SK-N-SH treated with all-trans-retinoic acid at 6 μM for 48 hours (cell line): Measurements from ENCODE around the gene PRSS37.

Source experiments
- ATAC-seq: fragments of 200-7000 bp; cut with Tn5 transposase; 3 replicates; pipeline ENCODE4 v1.9.1; 2020; ENCODE audit warnings: mild to moderate bottlenecking, moderate library complexity
- ARNTL ChIP-seq: fragments of 450-650 bp; formaldehyde crosslinking; IDR thresholded peaks from 2 replicates; pipeline ENCODE4 v1.5.0; 2020; ENCODE audit warnings: low read depth, mild to moderate bottlenecking, moderate library complexity, borderline replicate concordance
- BACH2 ChIP-seq: fragments of 250-450 bp; sonication (Bioruptor Pico); IDR thresholded peaks from 2 replicates; pipeline ENCODE4 v1.9.0; 2021; ENCODE audit warnings: mild to moderate bottlenecking, borderline replicate concordance
- ESRRG ChIP-seq: fragments of 250-450 bp; sonication (Bioruptor Pico); IDR thresholded peaks from 2 replicates; pipeline ENCODE4 v1.6.1; 2021; ENCODE audit warnings: mild to moderate bottlenecking
- GLIS3 ChIP-seq: fragments of 250-450 bp; sonication (Bioruptor Pico); IDR thresholded peaks from 2 replicates; pipeline ENCODE4 v1.5.0; 2020; ENCODE audit warnings: mild to moderate bottlenecking, moderate library complexity
- ISL1 ChIP-seq: fragments of 250-450 bp; sonication (Bioruptor Pico); IDR thresholded peaks from 2 replicates; pipeline ENCODE4 v2.1.2; 2022; ENCODE audit warnings: mild to moderate bottlenecking, moderate library complexity
- OSR1 ChIP-seq: fragments of 250-450 bp; sonication (Bioruptor Pico); IDR thresholded peaks from 2 replicates; pipeline ENCODE4 v1.8.0; 2022; ENCODE audit warnings: moderate library complexity, mild to moderate bottlenecking, inconsistent platforms
- PPARA ChIP-seq: fragments of 250-450 bp; sonication (Bioruptor Pico); IDR thresholded peaks from 2 replicates; pipeline ENCODE4 v1.5.0; 2020; ENCODE audit warnings: mild to moderate bottlenecking, borderline replicate concordance
- SNAI2 ChIP-seq: fragments of 250-450 bp; sonication (Bioruptor Pico); IDR thresholded peaks from 2 replicates; pipeline ENCODE4 v1.5.0; 2020; ENCODE audit warnings: mild to moderate bottlenecking, moderate library complexity
- TCF4 ChIP-seq: fragments of 250-450 bp; sonication (Bioruptor Pico); IDR thresholded peaks from 2 replicates; pipeline ENCODE4 v1.8.0; 2021; ENCODE audit warnings: mild to moderate bottlenecking, moderate library complexity, borderline replicate concordance
- TOX ChIP-seq: fragments of 250-450 bp; sonication (Bioruptor Pico); IDR thresholded peaks from 2 replicates; pipeline ENCODE4 v1.8.0; 2021; ENCODE audit warnings: mild to moderate bottlenecking, moderate library complexity, borderline replicate concordance
- ZNF565 ChIP-seq: fragments of 450-650 bp; formaldehyde crosslinking; conservative IDR thresholded peaks from 2 replicates; pipeline ENCODE4 v1.5.0; 2020; ENCODE audit warnings: low read depth, mild to moderate bottlenecking, moderate library complexity
- ZNF70 ChIP-seq: fragments of 450-650 bp; formaldehyde crosslinking; IDR thresholded peaks from 2 replicates; pipeline ENCODE4 v1.5.0; 2020; ENCODE audit warnings: mild to moderate bottlenecking, moderate library complexity
- TF ChIP-seq, protein P1 (sequence below): fragments of 250-450 bp; sonication (Bioruptor Pico); IDR thresholded peaks from 2 replicates; pipeline ENCODE4 v1.8.0; 2021; ENCODE audit warnings: low read depth, mild to moderate bottlenecking, moderate library complexity, borderline replicate concordance
- TF ChIP-seq, protein P2 (sequence below): fragments of 250-450 bp; sonication (Bioruptor Pico); IDR thresholded peaks from 2 replicates; pipeline ENCODE4 v1.5.1; 2021; ENCODE audit warnings: mild to moderate bottlenecking, moderate library complexity
- TF ChIP-seq, protein P3 (sequence below): fragments of 250-450 bp; sonication (Bioruptor Pico); IDR thresholded peaks from 2 replicates; pipeline ENCODE4 v1.8.0; 2020; ENCODE audit warnings: mild to moderate bottlenecking, moderate library complexity, borderline replicate concordance
- TF ChIP-seq, protein P4 (sequence below): fragments of 250-450 bp; sonication (Bioruptor Pico); IDR thresholded peaks from 2 replicates; pipeline ENCODE4 v1.5.0; 2020; ENCODE audit warnings: mild to moderate bottlenecking, moderate library complexity

Gene PRSS37

GRCh38 chr7:141792526-141792925 is 48.8 kb downstream of the PRSS37 start:
- TF ChIP-seq TOX (CRISPR knock-in tag) (no peak), GLIS3 (CRISPR knock-in tag) (no peak), ZNF70 (CRISPR knock-in tag) (no peak), SNAI2 (no peak), BACH2 (CRISPR knock-in tag) (no peak), ARNTL (CRISPR knock-in tag) (no peak), ESRRG (CRISPR knock-in tag) (no peak), ISL1 (no peak)
- TF ChIP-seq, protein P1, sequence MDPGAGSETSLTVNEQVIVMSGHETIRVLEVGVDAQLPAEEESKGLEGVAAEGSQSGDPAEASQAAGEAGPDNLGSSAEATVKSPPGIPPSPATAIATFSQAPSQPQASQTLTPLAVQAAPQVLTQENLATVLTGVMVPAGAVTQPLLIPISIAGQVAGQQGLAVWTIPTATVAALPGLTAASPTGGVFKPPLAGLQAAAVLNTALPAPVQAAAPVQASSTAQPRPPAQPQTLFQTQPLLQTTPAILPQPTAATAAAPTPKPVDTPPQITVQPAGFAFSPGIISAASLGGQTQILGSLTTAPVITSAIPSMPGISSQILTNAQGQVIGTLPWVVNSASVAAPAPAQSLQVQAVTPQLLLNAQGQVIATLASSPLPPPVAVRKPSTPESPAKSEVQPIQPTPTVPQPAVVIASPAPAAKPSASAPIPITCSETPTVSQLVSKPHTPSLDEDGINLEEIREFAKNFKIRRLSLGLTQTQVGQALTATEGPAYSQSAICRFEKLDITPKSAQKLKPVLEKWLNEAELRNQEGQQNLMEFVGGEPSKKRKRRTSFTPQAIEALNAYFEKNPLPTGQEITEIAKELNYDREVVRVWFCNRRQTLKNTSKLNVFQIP (CRISPR knock-in tag) = no peak
- TF ChIP-seq, protein P2, sequence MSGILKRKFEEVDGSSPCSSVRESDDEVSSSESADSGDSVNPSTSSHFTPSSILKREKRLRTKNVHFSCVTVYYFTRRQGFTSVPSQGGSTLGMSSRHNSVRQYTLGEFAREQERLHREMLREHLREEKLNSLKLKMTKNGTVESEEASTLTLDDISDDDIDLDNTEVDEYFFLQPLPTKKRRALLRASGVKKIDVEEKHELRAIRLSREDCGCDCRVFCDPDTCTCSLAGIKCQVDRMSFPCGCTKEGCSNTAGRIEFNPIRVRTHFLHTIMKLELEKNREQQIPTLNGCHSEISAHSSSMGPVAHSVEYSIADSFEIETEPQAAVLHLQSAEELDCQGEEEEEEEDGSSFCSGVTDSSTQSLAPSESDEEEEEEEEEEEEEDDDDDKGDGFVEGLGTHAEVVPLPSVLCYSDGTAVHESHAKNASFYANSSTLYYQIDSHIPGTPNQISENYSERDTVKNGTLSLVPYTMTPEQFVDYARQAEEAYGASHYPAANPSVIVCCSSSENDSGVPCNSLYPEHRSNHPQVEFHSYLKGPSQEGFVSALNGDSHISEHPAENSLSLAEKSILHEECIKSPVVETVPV (CRISPR knock-in tag) = no peak
- TF ChIP-seq, protein P3, sequence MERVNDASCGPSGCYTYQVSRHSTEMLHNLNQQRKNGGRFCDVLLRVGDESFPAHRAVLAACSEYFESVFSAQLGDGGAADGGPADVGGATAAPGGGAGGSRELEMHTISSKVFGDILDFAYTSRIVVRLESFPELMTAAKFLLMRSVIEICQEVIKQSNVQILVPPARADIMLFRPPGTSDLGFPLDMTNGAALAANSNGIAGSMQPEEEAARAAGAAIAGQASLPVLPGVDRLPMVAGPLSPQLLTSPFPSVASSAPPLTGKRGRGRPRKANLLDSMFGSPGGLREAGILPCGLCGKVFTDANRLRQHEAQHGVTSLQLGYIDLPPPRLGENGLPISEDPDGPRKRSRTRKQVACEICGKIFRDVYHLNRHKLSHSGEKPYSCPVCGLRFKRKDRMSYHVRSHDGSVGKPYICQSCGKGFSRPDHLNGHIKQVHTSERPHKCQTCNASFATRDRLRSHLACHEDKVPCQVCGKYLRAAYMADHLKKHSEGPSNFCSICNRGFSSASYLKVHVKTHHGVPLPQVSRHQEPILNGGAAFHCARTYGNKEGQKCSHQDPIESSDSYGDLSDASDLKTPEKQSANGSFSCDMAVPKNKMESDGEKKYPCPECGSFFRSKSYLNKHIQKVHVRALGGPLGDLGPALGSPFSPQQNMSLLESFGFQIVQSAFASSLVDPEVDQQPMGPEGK = no peak
- no peak for ATAC-seq

GRCh38 chr7:141789917-141790316 is 51.4 kb downstream of the PRSS37 start, which contains the start of gene TAS2R5:
TAS2R5 (plus strand) TSS chr7:141790217; CDS start chr7:141790362, 145 bp downstream.
- ATAC-seq = no peak
- TF ChIP-seq ISL1 = no peak
- TF ChIP-seq, protein P4, sequence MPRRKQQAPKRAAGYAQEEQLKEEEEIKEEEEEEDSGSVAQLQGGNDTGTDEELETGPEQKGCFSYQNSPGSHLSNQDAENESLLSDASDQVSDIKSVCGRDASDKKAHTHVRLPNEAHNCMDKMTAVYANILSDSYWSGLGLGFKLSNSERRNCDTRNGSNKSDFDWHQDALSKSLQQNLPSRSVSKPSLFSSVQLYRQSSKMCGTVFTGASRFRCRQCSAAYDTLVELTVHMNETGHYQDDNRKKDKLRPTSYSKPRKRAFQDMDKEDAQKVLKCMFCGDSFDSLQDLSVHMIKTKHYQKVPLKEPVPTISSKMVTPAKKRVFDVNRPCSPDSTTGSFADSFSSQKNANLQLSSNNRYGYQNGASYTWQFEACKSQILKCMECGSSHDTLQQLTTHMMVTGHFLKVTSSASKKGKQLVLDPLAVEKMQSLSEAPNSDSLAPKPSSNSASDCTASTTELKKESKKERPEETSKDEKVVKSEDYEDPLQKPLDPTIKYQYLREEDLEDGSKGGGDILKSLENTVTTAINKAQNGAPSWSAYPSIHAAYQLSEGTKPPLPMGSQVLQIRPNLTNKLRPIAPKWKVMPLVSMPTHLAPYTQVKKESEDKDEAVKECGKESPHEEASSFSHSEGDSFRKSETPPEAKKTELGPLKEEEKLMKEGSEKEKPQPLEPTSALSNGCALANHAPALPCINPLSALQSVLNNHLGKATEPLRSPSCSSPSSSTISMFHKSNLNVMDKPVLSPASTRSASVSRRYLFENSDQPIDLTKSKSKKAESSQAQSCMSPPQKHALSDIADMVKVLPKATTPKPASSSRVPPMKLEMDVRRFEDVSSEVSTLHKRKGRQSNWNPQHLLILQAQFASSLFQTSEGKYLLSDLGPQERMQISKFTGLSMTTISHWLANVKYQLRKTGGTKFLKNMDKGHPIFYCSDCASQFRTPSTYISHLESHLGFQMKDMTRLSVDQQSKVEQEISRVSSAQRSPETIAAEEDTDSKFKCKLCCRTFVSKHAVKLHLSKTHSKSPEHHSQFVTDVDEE (CRISPR knock-in tag) = no peak
- TF ChIP-seq, protein P1 (CRISPR knock-in tag) = no peak
- TF ChIP-seq ARNTL (CRISPR knock-in tag) = no peak
- TF ChIP-seq, protein P3 = no peak

DNA sequence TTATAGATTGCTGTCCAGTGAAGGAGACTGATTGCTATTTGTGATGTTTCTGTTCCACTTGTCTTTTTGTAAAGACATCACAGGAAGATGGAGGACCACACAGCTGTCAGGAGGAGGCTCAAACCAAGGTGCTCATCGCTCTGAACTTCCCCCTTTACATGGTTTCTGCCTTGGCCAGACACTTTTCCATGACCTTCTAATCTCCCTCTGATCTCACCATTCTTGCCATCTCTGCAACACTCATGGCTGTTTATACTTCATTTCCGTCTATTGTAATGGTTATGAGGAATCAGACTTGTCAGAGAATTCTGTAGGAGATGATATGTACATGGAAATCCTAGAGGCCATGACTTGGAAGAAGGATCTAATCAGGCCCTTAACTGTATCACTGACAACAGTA is 53.0 kb downstream of the PRSS37 start:
- TF ChIP-seq TCF4 (CRISPR knock-in tag) (no peak), ZNF565 (CRISPR knock-in tag) (no peak), OSR1 (no peak), PPARA (CRISPR knock-in tag) (no peak)
- TF ChIP-seq, protein P1 (CRISPR knock-in tag) = no peak
- TF ChIP-seq, all 23 proteins: peak for 0

More for the DNA sequence above, 53.0 kb downstream of the PRSS37 start:
- no peak for ATAC-seq
